Breast epithelium (tissue), 4 donors: ENCODE results near the gene TNS3. TPM values are rescaled to one million over a fixed set of nuclear protein-coding genes. Genes with fewer than 3 reads are reported as not detected.

Experiments
- DNase-seq, 2 donors: peaks; one replicate each; pipeline ENCODE4 v3.0.0-alpha.2; 2019; ENCODE audit warnings: low spot score in 2 of 2
- H3K27ac ChIP-seq, 2 donors: fragments of 200-600 bp; sonication (generic) in 1 of 2; one replicate each; pipeline ENCODE4 v1.5.1; 2016 to 2019; ENCODE audit warnings: mild to moderate bottlenecking in 1 of 2
- H3K27me3 ChIP-seq, 2 donors: fragments of 200-600 bp; sonication (generic) in 1 of 2; one replicate each; pipeline versions ENCODE4 v1.5.1 to v1.6.0; 2017 to 2019; ENCODE audit warnings: control low read depth in 1 of 2, mild to moderate bottlenecking in 1 of 2
- H3K36me3 ChIP-seq: fragments of 200-600 bp; one replicate; pipeline ENCODE4 v1.5.1; 2019
- H3K4me1 ChIP-seq, 2 donors: fragments of 200-600 bp; sonication (generic); one replicate each; pipeline ENCODE4 v1.5.1; 2016 to 2019; ENCODE audit warnings: control low read depth in 1 of 2
- H3K4me3 ChIP-seq, 3 donors: fragments of 200-600 bp; sonication (generic); 1 replicate in 2 of 3; 2 replicates in 1 of 3; pipeline ENCODE4 v1.5.1; 2016 to 2019; ENCODE audit warnings: mild to moderate bottlenecking in 3 of 3, moderate library complexity in 2 of 3
- H3K9me3 ChIP-seq, 2 donors: fragments of 200-600 bp; sonication (generic) in 1 of 2; one replicate each; pipeline ENCODE4 v1.5.1; 2016 to 2019; ENCODE audit warnings: control low read depth in 1 of 2
- CTCF ChIP-seq, 3 donors: fragments of 450-650 bp; IDR thresholded peaks; one replicate each; pipeline ENCODE4 v1.5.1; 2016 to 2017; ENCODE audit warnings: antibody characterized with exemption in 3 of 3, mild to moderate bottlenecking in 3 of 3, moderate library complexity in 3 of 3
- POLR2A ChIP-seq: fragments of 450-650 bp; IDR thresholded peaks from one replicate; pipeline ENCODE4 v1.6.1; 2016; ENCODE audit warnings: antibody characterized with exemption, mild to moderate bottlenecking, moderate library complexity
- POLR2AphosphoS5 ChIP-seq, 3 donors: sonication (generic); formaldehyde crosslinking; IDR thresholded peaks; one replicate each; pipeline ENCODE4 v1.6.1; 2017; ENCODE audit warnings: antibody characterized with exemption in 3 of 3
- intact Hi-C: fragments of 100-400 bp; cut with DNase I; formaldehyde crosslinking; loops from one replicate; pipeline ENCODE4 v1.15.1; 2023; ENCODE audit warnings: low total_unique reads
- total RNA-seq, 3 donors: library from RNA; depleted of rRNA; stranded (reverse); fragments of >200 nt; gene quantifications; one replicate each; pipeline ENCODE4 v1.1.0, GENCODE V29; 2016

Gene TNS3
- total RNA-seq, 3 donors from 2014 or later, result 41.0 to 78.1 (median 56.2) TPM

- Histone ChIP-seq H3K36me3 (no peaks in the 10 kb centered on the region), H3K27me3 (no peaks in the 10 kb centered on the region), H3K4me3 (no peak overlapping the region), H3K4me1 (peaks cover 0 to 5% of the 10 kb centered on the region in 2 donors), H3K9me3 (peaks cover 0 to 4% of the 10 kb centered on the region in 2 donors), H3K27ac (no peak overlapping the region)
- DNase-seq, result no peak
- TF ChIP-seq POLR2AphosphoS5 (IDR thresholded peaks at IDR 0.05) (no peak), POLR2A (no peak), CTCF (IDR thresholded peaks at IDR 0.05) (no peak)
- intact Hi-C loops, result no loop called here
These were observed 2.6 kb upstream of the TNS3 start for GRCh38 chr7:47584536-47584895.

- Histone ChIP-seq H3K4me3 (no peak overlapping the region), H3K27ac (peak overlapping the region; percentile 61 to 68), H3K36me3 (no peaks in the 10 kb centered on the region), H3K4me1 (peaks cover 0 to 5% of the 10 kb centered on the region in 2 donors), H3K27me3 (no peaks in the 10 kb centered on the region), H3K9me3 (peaks cover 0 to 4% of the 10 kb centered on the region in 2 donors)
- intact Hi-C loops, result no loop called here
- DNase-seq, result no peak
- TF ChIP-seq CTCF (IDR thresholded peaks at IDR 0.05) (no peak), POLR2AphosphoS5 (IDR thresholded peaks at IDR 0.05) (no peak), POLR2A (no peak)
These were observed 2.0 kb upstream of the TNS3 start for GRCh38 chr7:47583739-47584535.

- H3K27me3 ChIP-seq, result no peaks in the 10 kb centered on the region
- H3K9me3 ChIP-seq, result peaks cover 0 to 4% of the 10 kb centered on the region in 2 donors
- peak overlapping the region; percentile 68 to 89 (median 71) for H3K4me3 ChIP-seq
- no peak for TF ChIP-seq CTCF (IDR thresholded peaks at IDR 0.05)
- TF ChIP-seq POLR2AphosphoS5 (IDR thresholded peaks at IDR 0.05), result no peak
- TF ChIP-seq POLR2A, result no peak
- peaks cover 0 to 8% of the 10 kb centered on the region in 2 donors for H3K4me1 ChIP-seq
- H3K36me3 ChIP-seq, result no peaks in the 10 kb centered on the region
- no peak for DNase-seq
- intact Hi-C loops, result no loop called here
- peak overlapping the region; percentile 68 to 85 for H3K27ac ChIP-seq
These were observed 1.1 kb upstream of the TNS3 start for GRCh38 chr7:47582764-47583738.

GRCh38 chr7:47581438-47581803 is 490 bp downstream of the TNS3 start:
- Histone ChIP-seq H3K36me3 (no peaks in the 10 kb centered on the region), H3K27me3 (no peaks in the 10 kb centered on the region), H3K4me3 (peak overlapping the region; percentile 68 to 89 (median 71)), H3K4me1 (peaks cover 0 to 19% of the 10 kb centered on the region in 2 donors), H3K9me3 (peaks cover 0 to 4% of the 10 kb centered on the region in 2 donors), H3K27ac (peak overlapping the region; percentile 68 to 85)
- intact Hi-C loops, result loop anchor here (1.0 kb wide), 1 partner anchor 121 kb away; no protein-coding TSS in a partner anchor
- DNase-seq, result no peak
- TF ChIP-seq POLR2A, result no peak
- no peak for TF ChIP-seq CTCF (IDR thresholded peaks at IDR 0.05)
- TF ChIP-seq POLR2AphosphoS5 (IDR thresholded peaks at IDR 0.05), result no peak
